IPS-20b (cell line): ENCODE results near the gene EPX.

Experiments used
- H3K27ac ChIP-seq: one replicate; pipeline ENCODE4 v1.5.1; 2013; ENCODE audit warnings: low read length
- H3K27me3 ChIP-seq: 2 replicates; pipeline ENCODE4 v1.6.1; 2013; ENCODE audit warnings: mild to moderate bottlenecking, low read length, inconsistent platforms; ENCODE audit not compliant: insufficient read depth
- H3K36me3 ChIP-seq: 2 replicates; pipeline ENCODE4 v1.6.1; 2013; ENCODE audit warnings: low read depth, mild to moderate bottlenecking, inconsistent platforms, low read length, moderate library complexity; ENCODE audit not compliant: insufficient read depth
- H3K4me1 ChIP-seq: 2 replicates; pipeline ENCODE4 v1.6.1; 2013; ENCODE audit warnings: mild to moderate bottlenecking, control low read depth, inconsistent platforms, low read length, moderate library complexity; ENCODE audit not compliant: insufficient read depth
- H3K4me3 ChIP-seq: 2 replicates; pipeline ENCODE4 v1.5.1; 2013; ENCODE audit warnings: mild to moderate bottlenecking, low read length, inconsistent platforms
- H3K9ac ChIP-seq: 2 replicates; pipeline ENCODE4 v1.6.1; 2013; ENCODE audit warnings: low read depth, mild to moderate bottlenecking, inconsistent platforms, low read length, moderate library complexity
- H3K9me3 ChIP-seq: 2 replicates; pipeline ENCODE4 v1.6.1; 2013; ENCODE audit warnings: mild to moderate bottlenecking, low read depth, low read length, inconsistent platforms; ENCODE audit not compliant: insufficient read depth

The EPX gene

DNA sequence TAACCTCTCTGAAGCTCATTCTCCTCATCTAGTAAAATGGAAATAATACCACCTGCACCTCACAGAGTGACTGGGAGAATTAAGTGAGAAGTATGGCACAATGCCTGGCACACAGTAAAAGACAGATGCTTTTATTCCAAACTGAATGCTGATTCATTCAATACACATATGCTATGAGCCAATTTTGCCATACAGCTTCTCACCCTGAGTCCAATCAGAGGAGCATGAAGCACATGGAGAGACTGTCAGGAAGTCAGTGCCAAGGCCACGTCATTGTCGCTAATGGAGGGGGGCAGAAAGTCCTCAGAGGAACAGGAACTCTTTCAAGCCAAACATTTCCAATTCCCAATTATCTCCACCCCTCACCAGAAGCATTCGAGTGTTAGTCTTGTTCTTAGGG, 14.9 kb downstream of the EPX start:
- H3K4me3 ChIP-seq: no peak overlapping the region
- H3K27ac ChIP-seq: no peak overlapping the region
- H3K36me3 ChIP-seq: peaks cover 34% of the 10 kb centered on the region
- no peaks in the 10 kb centered on the region for H3K9me3 ChIP-seq
- no peaks in the 10 kb centered on the region for H3K27me3 ChIP-seq
- no peak overlapping the region for H3K9ac ChIP-seq
- H3K4me1 ChIP-seq: no peaks in the 10 kb centered on the region

DNA sequence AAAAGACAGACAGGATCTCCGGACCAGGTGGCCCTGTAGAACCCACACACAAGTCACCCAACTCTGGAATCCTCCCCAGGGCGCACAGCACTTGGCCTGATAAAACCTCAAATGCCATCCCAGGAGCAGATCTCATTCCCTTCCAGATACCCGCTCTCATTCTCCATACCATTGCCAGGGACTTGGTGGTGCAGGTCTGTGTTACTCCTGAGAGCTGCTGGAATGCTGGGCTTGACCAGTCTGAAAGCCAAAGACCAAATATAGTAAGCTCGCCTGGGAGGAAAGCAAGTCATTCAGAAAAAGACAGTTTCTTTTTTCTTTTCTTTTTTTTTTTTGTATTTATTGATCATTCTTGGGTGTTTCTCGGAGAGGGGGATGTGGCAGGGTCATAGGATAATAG, 15.8 kb downstream of the EPX start:
- Histone ChIP-seq H3K9ac (no peak overlapping the region), H3K4me3 (no peak overlapping the region), H3K9me3 (no peaks in the 10 kb centered on the region), H3K27me3 (no peaks in the 10 kb centered on the region), H3K27ac (no peak overlapping the region), H3K36me3 (peaks cover 34% of the 10 kb centered on the region), H3K4me1 (no peaks in the 10 kb centered on the region)

DNA sequence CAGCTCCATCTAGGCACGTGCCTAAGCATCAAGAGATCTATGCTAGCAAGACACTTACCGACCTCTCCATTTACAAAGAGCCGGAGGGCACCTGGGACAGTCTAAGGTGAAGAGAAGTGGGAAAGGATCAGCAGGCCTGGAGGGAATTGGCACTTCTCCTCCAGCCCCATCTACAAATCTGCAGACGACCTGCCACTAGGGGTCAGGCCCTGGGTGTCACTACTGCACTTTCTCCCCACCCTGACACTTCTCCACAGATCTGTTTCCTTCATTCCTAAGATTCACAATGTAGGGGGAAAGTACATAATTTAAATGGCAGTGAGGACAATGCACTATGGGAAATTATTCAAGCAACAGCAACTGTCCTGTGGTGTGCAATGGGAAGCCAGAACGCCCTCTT, 18.4 kb downstream of the EPX start:
- no peak overlapping the region for H3K4me3 ChIP-seq
- no peaks in the 10 kb centered on the region for H3K27me3 ChIP-seq
- H3K9ac ChIP-seq: no peak overlapping the region
- H3K27ac ChIP-seq: no peak overlapping the region
- no peaks in the 10 kb centered on the region for H3K9me3 ChIP-seq
- peaks cover 35% of the 10 kb centered on the region for H3K36me3 ChIP-seq
- no peaks in the 10 kb centered on the region for H3K4me1 ChIP-seq

DNA sequence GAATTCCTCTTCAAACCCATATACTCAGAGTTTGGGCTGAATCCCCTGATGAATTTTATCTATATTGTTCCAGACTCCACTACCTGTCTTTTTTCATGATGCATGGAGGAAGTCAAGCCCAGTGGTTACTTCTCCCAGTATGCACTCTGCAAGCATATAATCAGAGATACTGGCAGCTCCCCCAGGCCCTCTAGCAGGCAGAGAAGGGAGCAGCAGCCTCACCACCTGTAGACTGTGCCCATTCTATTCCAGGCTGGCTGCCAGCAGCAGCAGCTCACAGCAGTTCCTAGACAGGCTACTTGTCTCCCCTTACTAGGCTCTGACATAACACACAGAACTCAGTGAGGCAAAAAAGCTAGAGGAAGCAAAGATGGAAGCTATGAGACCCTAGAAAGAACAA, 23.2 kb downstream of the EPX start:
- H3K27ac ChIP-seq: no peak overlapping the region
- peaks cover 15% of the 10 kb centered on the region for H3K36me3 ChIP-seq
- H3K27me3 ChIP-seq: peaks cover 9% of the 10 kb centered on the region; the same call in 1 of the 2 replicates

DNA sequence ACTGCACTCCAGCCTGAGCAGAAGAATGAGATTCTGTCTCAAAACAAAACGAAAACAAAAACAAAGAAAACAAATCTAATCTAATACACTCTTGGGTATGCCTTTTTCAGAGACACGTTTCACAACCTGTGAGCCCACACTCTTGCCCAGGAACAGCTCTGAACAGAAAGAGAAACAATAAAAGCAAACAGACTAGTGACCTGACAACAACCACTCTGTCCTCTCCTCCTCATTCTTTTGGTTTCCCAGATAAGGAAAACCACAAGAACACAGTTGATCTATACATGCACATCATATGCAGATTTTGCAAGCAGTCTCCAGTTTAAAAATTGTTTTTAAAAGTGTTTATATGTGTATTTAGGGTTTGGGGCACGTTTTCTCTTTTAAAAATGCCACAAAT, 25.2 kb downstream of the EPX start:
- Histone ChIP-seq H3K27me3 (peaks cover 9% of the 10 kb centered on the region; the same call in 1 of the 2 replicates), H3K9me3 (no peaks in the 10 kb centered on the region), H3K4me3 (no peak overlapping the region), H3K9ac (no peak overlapping the region), H3K27ac (no peak overlapping the region), H3K36me3 (peaks cover 9% of the 10 kb centered on the region; the same call in 1 of the 2 replicates), H3K4me1 (no peaks in the 10 kb centered on the region)

More for the DNA sequence above, 23.2 kb downstream of the EPX start:
- no peak overlapping the region for H3K4me3 ChIP-seq
- H3K4me1 ChIP-seq: no peaks in the 10 kb centered on the region
- H3K9me3 ChIP-seq: no peaks in the 10 kb centered on the region
- no peak overlapping the region for H3K9ac ChIP-seq

DNA sequence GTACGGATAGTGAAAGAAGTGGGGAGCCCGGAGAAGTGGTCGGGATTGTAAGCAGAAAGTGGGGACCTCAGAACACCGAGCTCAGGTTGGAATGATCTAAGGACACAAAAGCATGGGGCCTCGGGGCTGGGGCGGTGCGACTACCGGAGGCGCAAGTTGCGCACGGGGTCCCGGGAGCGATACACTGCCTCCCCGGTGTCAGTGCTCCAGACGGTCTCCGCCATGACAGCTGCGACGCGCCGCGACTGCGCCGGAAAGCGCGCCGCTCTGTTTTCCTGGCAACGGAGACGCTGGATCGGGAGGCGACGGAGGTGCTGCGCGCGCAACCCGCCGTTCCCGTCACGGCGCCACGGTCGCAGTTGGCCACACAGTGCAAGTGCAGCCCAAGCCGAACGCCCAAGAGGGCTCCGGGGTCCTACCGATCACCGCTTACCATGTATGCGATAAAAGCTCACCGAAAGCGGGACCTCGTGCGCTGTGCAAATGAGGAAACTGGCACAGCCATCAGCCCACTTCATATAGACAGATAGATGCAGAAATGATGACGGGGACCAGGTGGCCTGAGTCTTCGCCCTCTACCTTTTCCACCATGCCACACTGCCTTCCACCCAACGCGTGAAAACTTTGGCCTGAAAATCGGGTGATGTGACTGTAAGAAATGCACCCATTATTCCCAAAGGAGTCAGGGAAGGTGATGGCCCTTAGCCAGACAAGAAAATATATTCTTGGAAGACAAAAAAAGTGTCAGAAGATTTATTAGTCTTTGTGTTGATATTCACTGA, 26.7 kb downstream of the EPX start, which contains the start of gene MKS1:
MKS1 (minus strand) TSS at position 249 of the 782 bp plus-strand sequence; CDS start at position 224, 25 bp downstream.
- Histone ChIP-seq H3K27ac (no peak within 1 kb of the TSS), H3K4me3 (peak within 1 kb of the TSS; percentile 86)

DNA sequence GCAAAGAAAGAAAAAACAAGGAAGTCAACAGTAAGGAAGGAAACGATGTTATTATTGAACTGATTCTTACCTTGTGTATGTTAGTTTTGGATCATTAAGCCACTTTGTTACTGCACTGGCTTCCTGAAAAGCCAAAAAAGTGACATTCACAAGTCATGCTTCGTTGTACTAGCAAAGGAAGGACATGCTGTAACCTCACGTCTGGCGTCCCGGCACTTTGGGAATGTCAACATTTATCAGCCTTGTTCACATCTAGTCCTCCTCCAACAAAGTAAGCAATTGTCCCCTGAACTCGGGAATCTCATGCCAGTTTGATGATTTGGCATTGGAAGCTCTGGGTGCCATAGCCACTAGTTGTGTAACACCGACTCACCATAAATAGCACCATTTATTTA, 27.3 kb downstream of the EPX start:
- Histone ChIP-seq H3K4me1 (no peaks in the 10 kb centered on the region), H3K27ac (no peak overlapping the region), H3K9me3 (no peaks in the 10 kb centered on the region), H3K36me3 (peaks cover 9% of the 10 kb centered on the region; the same call in 1 of the 2 replicates), H3K4me3 (peak overlapping the region; percentile 86; the same call in 1 of the 2 replicates), H3K27me3 (peaks cover 9% of the 10 kb centered on the region; the same call in 1 of the 2 replicates), H3K9ac (no peak overlapping the region)

More for the DNA sequence above, 26.7 kb downstream of the EPX start, which contains the start of gene MKS1:
- H3K27me3 ChIP-seq: peaks cover 9% of the 10 kb centered on the region; the same call in 1 of the 2 replicates
- H3K36me3 ChIP-seq: peaks cover 9% of the 10 kb centered on the region; the same call in 1 of the 2 replicates
- H3K9ac ChIP-seq: peak within 1 kb of the TSS; percentile 81
- H3K4me1 ChIP-seq: no peaks in the 10 kb centered on the region
- H3K9me3 ChIP-seq: no peaks in the 10 kb centered on the region

DNA sequence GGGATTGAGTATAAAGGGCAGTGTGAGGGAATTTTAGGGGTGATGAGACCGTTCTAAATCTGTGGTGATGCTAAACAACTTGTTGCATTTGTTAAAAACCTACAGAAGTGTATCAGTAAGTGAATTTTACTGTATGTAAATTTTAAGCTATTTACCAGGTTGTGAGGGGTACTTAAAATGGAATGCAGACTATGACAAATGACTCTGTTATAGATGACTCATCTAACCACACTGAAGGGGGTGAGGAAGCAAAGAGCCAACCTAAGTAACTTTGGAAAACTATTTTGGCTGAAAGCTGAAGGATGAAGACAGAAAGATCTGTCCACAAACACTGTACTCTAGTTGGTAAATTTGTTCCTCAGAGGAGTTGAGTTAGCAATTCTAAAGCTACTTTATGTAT, 31.8 kb downstream of the EPX start:
- Histone ChIP-seq H3K9me3 (no peaks in the 10 kb centered on the region), H3K27ac (no peak overlapping the region), H3K27me3 (peaks cover 39% of the 10 kb centered on the region), H3K9ac (no peak overlapping the region), H3K4me3 (no peak overlapping the region), H3K4me1 (peaks cover 7% of the 10 kb centered on the region; the same call in 1 of the 2 replicates), H3K36me3 (no peaks in the 10 kb centered on the region)

DNA sequence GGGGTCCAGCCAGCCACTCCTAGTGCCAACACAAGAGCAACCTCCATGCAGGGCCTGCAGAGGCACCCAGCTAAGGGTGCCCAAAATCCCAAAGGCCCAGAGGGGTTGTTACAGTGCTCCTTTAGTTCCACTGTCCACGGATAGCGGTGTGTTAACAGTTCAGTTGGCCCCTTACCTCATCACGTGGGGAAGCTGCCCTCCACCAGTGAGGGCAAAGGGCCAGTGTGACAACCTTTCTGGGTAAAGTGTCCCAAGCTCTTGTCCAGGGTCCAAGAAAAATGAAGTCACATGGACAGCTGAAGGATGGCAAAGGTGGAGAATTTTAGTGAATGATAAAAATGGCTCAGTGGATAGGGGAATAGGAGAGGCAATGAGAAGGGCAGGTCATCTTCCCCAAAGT, 35.2 kb downstream of the EPX start:
- Histone ChIP-seq H3K27me3 (peaks cover 60% of the 10 kb centered on the region), H3K4me3 (no peak overlapping the region), H3K27ac (no peak overlapping the region), H3K9ac (no peak overlapping the region), H3K36me3 (no peaks in the 10 kb centered on the region), H3K4me1 (peaks cover 8% of the 10 kb centered on the region; the same call in 1 of the 2 replicates), H3K9me3 (no peaks in the 10 kb centered on the region)

DNA sequence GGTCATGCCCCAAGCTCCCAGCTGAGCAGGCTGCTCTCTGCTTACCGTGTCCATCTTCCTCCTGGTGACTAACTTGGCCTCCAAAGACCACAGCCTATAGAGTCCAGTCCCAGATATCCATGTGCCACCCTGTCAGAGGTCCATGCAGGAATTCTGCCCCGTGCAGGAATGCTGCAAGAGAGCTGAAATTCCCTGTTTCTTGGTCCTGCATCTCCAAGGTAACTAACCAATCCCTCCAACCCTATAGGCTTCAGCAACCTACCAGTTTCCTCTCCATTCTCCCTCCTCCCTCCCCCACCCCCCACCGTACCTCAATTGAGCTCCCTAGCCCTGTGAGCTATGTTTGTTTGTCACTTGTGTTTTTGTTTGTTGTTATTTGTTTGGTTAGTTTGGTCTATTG, 36.2 kb downstream of the EPX start:
- H3K36me3 ChIP-seq: no peaks in the 10 kb centered on the region
- H3K4me1 ChIP-seq: peaks cover 8% of the 10 kb centered on the region; the same call in 1 of the 2 replicates
- no peak overlapping the region for H3K9ac ChIP-seq
- H3K4me3 ChIP-seq: no peak overlapping the region
- no peak overlapping the region for H3K27ac ChIP-seq
- H3K27me3 ChIP-seq: peaks cover 62% of the 10 kb centered on the region
- H3K9me3 ChIP-seq: no peaks in the 10 kb centered on the region

DNA sequence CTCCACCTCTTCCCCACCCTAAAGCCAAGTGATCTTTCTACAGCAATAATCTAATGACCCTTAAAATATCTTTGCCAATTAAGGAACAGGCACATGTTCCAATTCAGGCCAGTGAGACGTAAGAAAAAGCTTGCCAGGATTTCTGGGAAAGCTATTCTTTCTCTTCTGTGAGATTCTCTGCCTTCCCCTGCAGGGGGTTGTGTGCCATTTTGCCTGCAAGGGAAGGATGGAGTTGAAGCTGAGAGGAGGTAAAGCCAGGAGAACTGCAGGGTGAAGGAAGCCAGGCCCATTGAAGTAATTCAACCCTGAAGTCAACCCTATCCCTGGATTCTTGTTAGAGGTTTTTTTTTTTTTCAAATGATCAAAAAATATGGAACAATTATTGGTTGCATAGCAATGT, 36.9 kb downstream of the EPX start:
- Histone ChIP-seq H3K9ac (no peak overlapping the region), H3K36me3 (no peaks in the 10 kb centered on the region), H3K4me1 (peaks cover 8% of the 10 kb centered on the region; the same call in 1 of the 2 replicates), H3K4me3 (no peak overlapping the region), H3K9me3 (no peaks in the 10 kb centered on the region), H3K27ac (no peak overlapping the region), H3K27me3 (peaks cover 64% of the 10 kb centered on the region)

DNA sequence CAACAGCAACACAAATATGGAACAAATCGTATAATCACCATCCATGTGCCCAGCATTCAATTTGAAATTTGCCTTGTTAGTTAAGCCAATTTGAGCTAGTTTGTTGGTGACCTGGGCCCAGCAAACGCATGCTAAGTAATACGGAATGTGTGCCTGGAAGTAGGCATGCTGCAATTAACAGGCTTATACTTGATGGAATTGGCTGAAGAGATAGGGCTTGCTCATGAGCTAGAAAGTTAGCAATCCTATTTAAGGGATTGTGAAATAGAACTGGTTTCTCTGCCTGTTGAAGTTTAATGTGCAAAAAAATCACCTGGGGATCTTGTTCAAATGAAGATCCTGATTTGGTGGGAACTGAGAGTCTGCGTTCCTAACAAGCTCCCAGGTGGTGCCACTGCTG, 37.4 kb downstream of the EPX start:
- Histone ChIP-seq H3K9me3 (no peaks in the 10 kb centered on the region), H3K4me3 (no peak overlapping the region), H3K27ac (no peak overlapping the region), H3K27me3 (peaks cover 69% of the 10 kb centered on the region), H3K4me1 (peaks cover 8% of the 10 kb centered on the region; the same call in 1 of the 2 replicates), H3K36me3 (no peaks in the 10 kb centered on the region), H3K9ac (no peak overlapping the region)
